Activated CD4-positive, alpha-beta T cell treated with anti-CD3 and anti-CD28 coated beads, Interleukin-10, Interleukin-2, amounts not matched to agents 100 ng/mL and 50 ng/mL, durations not matched to agents 16 hours and 8 hours (primary cell): ENCODE measurements around the gene PIGL.

ENCODE experiments used
- DNase-seq: peaks from one replicate; pipeline ENCODE4 v3.0.0-alpha.2; 2020

Gene PIGL

DNA sequence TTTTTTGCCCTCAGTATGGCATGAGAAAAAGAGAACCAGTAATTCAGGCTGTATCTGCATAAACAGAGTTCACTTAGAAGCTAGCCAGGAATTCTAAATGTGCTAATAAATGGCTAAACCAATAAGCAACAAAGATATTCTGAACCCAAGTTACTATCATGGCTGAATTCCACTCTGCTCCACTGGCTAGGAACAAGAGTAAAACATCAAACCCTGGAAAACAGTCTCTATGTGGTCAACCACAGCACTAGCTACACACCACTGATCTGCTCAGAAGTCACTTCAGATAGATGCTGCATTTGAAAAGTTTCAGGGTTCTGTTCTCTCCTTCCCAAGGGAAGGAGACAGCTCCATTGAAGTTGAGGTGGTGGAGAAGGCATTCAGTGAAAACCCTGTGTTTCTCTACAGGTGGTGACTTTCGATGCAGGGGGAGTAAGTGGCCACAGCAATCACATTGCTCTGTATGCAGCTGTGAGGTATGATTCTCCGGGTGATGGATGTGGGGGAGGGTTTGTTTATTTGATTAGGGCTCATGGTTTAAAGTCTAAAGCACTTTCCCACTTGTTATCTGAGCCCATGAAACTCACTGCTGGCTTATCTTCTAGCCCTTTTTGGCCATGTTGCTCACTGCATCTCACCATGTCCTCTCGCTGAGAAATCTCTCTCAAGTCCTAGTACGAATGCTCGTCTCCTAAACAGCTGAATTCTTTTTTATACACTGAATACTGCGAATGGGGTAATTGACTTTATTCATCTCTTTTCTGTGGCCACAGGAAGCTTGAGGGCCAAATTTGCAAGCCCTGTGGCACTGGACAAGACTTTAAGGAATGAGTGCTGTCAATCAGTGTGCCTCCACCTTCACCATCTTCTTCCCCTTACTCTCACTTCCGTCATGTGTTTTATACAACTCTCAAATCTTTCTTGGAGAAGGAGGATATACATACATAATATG is 96.4 kb downstream of the PIGL start:
- no peak for DNase-seq

DNA sequence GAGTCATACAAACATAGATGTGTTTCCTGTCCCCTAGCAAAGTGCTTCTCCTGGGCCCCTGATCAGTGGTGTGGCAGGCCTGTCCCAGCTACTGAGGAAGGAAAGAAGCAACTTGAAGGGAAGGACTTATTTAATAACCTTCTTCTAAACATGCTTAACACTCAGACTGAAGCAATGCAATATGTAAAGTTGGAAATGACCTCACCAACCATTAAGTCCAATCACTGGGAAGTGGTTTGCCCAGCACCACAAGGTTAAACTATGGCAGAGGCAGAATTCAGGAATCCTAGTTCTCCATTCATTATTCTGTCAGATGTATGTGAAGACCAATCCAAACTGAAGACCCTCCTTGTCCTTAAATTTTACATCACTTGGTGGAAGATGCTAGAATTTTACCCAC is 97.2 kb downstream of the PIGL start:
- no peak for DNase-seq

DNA sequence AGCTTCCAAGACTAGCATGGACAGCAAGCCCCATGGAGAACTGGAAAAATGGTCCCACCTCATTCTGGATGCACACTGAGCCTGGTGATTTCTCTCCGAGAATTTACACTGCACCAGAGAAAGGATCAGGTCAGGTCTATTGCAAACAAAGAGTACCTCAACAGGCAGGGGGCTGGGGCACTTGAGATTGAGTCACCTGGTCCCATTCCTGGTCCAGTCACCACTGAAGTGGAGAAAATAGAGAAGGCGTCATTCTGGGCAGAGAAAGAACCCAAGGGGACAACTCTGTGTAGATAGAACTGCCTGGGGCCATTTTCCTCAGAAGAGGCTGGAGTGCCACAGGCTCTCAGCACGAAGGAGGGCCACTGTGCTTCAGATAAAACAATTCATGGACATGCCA is 97.8 kb downstream of the PIGL start:
- no peak for DNase-seq

DNA sequence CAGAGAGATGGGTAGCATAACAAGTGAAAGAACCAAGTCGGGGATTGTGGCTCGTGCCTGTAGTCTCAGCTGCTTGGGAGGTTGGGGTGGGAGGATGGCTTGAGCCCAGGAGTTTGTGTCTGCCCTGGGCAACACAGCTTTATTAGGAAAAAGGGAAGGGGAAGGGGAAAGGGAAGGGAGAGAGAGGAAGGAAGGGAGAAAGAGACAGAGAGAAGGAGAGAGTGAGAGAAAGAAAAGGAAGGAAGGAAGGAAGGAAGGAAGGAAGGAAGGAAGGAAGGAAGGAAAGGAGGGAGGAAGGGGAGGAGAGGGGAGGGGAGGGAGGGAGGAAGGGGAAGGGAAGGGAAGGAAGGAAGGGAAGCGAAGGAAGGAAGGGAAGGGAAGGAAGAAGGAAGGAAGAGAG is 103.0 kb downstream of the PIGL start:
- DNase-seq = no peak

DNA sequence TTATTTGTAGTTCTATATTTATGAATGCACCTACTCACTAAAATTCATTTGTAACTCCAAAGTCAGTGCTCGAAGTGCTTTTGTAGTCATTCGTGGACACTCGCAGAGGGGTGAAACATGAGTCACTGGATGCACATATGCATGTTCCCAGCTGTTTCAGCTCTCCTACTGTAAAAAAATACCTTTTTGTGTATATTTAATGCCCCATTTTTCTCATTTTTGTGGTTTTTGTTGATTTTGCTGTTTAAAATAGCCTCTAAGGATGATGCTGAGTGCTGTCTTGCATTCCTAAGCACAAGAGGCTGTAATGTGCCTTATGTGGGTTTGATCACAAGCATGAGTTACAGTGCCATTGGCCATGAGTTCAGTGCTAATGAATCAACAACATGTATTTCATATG is 105.6 kb downstream of the PIGL start:
- DNase-seq = peak; percentile 2

DNA sequence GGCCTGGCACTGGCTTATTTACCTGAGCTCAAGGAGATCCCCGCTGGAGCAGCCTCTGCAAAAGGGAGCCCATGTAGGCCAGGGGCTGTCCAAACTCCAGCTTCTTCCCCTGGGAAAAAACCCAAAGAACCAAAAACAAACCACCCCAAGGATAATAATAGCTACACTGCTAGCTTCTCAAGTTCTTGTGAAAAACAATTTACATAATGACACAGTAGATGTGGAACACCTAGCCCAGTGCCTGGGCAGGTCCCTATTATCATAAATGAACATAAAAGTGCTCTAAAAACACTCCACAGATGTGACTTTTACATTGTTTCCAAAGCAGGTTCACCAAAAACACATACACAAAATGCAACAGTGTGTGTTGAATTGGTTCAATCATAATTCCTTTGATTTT is 109.0 kb downstream of the PIGL start:
- DNase-seq = no peak

DNA sequence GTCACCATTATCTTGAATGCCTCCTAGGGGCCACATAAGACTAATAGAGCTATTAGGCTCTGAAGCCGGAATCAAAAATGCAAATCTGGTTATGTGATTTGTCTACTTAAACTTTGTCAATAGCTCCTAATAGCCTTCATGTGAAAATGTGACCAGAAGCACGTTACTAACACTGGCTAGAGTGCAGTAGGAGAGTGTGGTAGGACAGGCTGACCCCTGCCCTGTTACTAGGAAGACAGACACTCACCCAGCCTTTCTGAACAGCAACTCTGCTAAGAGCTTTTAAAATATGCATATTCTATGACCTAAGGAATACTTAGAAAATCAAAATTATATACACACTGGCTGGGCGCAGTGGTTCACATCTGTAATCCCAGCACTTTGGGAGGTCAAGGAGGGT is 110.0 kb downstream of the PIGL start:
- no peak for DNase-seq

DNA sequence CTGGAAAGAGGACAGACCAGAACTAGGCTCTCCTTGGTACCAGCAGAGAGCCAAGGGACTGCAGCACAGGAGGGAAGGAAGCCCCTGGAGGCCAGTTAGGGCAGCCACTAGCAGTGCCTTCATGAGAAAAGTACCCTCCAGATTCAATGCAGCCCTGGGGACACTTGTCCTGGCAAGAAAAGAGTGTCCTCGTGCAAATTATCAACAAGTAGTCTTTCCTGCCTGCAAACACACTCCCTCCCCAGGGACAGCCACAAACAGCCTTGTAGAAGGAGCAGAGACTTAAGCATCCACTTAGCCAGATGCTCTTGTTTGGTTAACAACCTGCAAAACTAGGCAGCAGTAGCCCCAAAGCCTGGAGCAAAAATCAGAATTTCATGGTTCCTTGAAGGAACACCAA is 112.0 kb downstream of the PIGL start:
- DNase-seq = no peak

DNA sequence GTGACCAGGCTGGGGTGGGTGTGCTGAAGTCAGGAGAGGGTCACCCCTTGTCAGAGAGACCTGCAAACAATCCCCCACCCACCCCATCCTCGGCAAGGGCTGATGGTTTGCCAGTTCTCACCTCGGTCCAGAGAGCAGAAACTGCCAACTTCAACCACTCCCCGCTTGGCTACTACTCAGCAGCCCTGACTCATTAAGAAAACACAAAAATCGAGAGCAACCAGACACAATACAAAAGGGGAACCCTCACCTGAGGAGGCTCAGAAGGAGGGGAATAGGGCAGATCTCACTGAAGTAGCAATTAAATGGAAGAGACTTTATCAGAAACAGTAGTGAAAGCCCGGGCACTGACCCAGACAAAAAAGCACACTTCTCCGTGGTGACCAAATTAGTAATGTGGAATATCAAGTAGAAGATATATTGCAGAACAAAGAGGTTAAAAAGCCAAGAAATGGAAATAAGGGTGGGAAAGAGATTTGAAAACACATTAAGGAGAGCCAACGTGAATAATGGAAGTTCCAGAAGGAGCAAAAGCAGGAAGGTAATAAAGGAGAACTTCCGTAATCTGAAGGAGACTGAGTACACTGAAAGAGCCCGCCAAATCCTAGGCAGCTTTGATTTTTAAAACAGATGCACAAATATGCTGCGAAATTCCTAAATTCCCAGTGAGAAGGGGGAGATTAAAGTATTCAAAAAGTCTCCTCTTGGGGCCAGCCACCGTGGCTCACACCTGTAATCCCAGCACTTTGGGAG is 112.7 kb downstream of the PIGL start:
- no peak for DNase-seq

DNA sequence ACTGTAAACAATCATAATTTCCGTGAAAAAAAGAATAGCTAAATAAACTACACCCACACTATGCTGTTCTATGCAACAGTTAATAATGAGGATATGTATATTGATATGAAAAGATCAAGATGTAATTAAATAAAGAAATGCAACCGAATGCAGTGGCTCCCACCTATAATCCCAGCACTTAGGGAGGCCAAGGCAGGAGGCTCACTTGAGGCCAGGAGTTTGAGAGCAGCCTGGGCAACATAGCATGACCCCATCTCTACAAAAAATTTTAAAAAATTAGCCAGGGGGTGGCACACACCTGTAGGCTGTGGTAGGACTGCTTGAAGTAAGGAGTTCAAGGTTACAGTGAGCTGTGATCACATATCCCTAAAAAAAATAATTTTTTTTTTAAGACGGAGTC is 121.4 kb downstream of the PIGL start:
- DNase-seq = no peak

DNA sequence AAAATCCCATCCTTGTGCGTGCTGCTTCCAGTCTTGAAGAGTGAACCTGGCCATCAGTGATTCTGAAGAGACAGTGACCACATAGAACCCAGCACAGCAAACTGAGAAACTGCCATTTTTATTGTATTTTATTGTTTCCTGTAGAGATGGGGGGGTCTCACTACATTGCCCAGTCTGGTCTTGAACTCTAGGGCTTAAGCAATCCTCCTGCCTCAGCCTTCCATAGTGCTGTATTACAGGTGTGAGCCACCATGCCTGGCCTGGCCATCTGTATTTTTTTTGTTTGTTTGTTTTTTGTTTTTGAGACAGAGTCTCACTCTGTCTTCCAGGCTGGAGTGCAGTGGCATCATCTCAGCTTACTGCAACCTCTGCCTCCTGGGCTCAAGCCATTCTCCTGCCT is 122.4 kb downstream of the PIGL start:
- DNase-seq = no peak

DNA sequence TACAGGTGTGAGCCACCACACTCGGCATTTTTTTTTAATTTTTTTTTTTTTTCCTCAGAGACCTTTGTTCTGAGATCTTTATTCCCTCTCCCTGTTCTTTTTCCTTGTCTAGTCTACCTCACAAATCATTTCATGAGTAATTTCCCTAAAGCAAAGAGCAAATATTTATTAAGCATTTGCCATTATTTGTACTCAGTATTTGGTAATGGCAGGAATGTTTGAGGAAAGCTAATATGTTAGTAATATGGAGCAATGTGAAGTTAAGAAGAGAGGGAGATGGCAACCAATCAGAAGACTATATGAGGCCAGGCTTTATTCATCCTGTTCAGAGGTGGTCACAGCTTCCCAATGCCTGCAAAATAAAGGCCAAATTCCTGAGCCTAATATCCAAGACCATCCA is 122.9 kb downstream of the PIGL start:
- no peak for DNase-seq

DNA sequence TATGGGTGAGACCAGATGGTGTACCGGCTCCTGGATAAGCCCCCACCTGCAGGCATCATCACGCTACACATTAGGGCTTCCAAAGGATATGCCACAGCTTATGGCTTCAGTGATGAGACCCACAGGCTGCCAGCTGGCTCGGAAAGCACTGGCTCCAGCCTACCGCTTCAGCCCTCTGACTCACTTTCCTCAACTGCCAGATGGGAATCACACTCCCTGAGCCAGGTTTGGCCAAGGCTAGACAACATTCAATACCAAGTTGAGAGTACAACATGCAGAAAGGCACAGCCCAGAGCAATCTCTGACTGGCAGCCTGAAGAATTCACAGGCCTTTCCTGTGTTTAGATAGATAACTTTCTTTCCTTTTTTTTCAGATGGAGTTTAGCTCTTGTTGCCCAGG is 126.0 kb downstream of the PIGL start:
- no peak for DNase-seq

DNA sequence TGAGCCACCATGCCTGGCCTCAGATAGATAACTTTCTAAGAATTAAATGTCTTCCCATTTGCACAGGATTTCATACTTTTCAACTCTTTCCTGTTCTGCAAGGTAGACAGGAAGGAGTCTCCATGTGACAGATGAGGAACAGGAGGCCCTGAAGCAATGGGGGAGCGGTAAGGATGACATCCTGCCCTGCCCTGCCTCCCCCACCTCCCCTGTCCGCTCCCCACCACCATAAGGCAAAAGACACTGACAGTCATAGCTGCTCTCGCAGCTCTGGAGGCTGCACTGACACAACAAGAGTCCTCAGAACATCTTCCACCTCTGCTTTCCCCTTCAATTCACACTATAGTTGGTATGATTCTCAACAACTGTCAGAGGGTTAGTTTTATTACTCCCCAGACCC is 126.6 kb downstream of the PIGL start:
- no peak for DNase-seq

DNA sequence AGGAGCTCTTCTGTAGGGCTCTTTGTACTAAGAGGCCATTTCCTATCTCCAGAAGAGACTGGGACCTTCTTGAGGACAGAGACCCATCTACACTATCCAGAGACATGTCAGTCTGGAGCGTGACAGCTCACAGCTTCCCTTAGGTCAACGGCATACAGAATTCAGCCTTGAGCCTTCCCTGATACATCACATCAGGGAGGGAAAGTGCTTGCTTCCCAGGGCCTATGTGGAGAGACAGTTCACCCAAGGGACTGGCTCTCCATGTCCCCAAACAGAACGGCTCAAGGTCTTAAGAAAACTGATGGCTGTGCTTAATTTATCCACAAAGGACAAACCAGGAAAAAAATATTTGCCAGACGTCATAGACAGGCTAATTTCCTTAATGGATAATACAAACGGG is 128.6 kb downstream of the PIGL start:
- no peak for DNase-seq

DNA sequence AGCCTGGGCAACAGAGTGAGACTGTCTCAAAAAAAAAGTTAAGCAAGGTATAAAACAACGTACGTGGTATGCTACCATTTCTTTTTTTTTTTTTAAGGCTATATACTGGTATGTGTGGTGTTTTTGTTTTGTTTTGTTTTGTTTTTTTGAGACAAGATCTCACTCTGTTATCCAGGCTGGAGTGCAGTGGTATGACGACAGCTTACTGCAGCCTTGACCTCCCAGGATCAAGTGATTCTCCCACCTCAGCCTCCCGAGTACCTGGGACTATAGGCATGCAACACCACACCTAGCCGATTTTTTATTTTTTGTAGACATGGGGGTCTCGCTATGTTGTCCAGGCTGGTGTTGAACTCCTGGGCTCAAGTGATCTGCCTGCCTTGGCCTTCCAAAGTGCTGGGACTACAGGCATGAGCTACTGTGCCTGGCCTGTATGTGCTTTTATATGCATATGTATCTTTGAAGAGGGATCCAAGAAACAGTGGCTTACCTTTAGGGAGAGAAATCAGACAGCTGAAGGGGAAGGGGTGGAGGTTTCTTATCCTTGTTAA is 129.8 kb downstream of the PIGL start:
- no peak for DNase-seq

DNA sequence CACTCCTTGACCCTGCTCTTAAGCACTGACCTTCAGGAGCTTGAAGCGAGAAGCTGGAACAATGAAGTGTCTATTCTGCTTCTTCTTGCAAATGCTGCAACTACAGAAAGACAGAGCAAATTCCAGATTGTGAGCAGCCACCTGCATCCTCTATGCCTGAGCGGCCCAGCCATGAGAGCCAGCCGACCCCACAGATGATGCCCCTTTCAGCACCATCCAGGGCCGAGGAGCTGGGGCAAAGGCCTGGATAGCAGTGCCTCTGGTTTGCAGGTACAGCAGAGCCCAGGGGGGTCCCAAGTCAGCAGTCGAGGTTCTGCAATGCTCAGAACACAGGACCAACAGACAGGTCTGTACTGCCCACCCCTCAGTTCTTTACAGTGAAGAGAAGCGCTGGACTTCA is 131.6 kb downstream of the PIGL start:
- DNase-seq = no peak

DNA sequence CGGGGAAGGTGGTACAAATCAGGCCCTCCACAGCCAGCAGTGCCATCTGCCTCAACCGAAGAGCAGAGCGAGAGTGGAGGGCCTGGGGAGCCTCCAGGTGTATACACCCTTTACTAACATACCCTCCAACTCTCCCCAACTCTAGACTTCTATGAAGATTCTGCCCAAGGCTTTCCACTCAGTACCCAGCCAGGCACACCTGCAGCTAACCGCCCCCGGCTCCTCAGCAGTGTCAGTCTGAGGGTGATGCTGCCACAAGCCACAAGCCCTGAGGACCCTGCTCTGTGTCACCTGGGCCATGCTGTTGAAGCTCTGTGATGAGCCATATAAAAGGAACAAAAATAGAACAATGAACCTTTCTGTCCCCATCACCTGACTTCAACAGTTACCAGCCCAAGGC is 132.4 kb downstream of the PIGL start:
- no peak for DNase-seq

DNA sequence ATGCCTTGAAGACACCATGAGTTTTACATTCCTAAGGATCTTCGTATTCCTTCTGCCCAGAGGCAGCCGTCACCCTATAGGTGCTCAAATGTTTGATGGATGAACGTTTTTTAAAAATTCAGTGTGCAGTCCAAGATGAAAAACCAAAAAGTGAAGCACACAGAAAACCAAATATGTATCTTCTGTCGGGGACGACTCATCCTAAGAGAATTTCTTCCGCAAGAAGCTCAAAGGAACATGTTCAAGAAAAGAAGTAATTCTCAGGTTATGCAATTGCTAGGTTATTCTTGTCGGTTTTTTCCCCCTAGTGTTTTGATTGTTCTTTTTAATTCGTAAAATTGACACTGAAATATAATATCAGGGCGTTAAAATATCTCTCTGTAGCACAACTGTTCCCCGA is 134.8 kb downstream of the PIGL start:
- DNase-seq = no peak

DNA sequence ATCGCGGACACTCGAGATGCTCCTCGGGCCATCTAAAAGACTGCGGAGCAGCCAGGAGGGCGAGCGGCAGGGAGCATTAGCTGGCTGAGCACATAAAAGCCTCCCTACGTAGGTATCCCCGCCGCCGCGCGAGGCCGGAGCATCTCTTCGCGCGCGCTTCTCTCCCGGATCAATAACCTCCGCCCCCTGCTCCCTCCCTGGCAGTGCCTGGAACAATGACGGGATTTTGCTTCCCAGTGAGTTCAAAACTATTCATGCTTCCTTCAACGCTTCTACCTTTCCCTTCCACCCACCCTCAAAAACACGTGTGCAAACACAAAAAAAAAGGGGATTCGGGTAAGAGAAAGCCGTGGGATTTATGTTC is 135.3 kb downstream of the PIGL start:
- peak; percentile 49 for DNase-seq

DNA sequence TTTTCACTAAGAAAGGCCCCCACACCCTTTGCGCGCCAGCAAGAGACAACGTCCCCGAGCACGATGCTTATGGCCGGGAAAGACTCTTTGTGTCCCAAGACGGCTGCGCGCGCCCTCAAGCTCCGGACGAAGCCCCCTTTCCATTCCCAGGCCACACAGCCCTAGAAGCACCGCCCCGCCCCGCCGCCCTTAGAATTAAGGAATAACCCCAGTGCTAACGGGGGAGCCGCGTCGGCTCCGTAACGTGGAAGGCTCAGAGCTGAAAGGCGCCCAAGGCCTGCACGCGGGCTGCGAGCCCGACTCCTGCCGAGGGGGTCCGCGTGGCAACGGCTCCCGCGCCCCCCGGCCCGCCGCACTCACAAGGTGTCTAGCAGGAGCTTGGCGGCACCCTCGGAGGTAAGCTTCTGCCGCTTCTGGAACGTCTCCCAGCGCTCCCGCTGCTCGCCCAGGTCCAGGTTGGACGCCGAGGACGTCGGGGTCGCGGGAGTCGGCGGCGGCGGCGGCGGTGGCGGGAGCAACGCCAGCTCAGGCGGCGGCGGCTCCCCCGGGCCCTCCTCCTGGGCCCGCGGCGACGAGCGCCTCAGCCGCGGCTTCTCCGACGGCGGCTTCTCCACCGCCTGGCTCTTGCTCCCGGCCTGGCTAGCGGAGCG is 135.8 kb downstream of the PIGL start:
- DNase-seq = peak; percentile 41

DNA sequence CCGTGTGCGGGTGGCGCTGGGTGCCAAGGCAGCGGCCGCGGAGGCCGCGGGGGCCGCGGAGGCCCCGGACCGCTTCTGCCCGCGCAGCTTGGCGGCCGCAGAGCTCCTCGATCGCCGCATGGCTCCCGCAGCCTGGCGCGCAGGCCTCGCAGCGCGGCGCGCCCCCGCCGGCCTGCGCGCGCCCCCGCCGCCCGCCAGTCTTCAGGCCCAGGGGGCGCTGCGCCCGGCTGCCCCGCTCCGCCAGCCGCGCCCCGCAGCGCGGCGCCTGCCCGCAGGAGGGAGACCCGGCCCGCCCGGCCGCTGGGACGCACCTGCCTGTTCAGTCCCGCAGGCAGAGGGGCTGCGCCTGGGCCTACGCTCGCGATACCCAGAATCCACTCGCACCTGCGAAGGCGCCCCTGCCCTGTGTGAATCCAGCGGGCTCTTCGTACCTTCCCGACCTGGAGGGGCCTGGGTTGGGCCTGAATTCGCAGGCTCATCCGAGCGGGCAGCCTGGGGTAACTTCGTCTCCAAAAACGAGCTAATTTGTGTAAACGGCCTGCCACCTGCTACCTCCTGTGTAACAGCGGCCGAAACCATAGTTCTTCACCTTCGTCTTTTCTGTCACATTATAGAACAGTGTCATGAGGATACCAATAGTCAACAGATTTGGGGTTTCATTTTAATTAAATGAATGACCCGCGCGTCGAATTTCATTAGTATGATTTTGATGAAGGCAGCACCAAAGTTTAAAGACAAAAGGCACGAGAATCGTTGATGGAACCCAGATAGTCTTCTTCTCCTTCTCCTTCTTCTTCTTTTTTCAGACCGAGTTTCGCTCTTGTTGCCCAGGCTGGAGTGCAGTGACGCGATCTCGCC is 136.5 kb downstream of the PIGL start, which contains the start of gene CENPV:
Gene CENPV, minus strand, starts transcription at position 153 of the 858 bp plus-strand sequence. Its CDS starts 33 bp downstream, at position 120.
- DNase-seq = peak; percentile 75
